Left lobe of liver (tissue), 2 donors: ENCODE results near the gene SORL1. TPM values are rescaled to one million over a fixed set of nuclear protein-coding genes. Genes with fewer than 3 reads are reported as not detected.

ENCODE experiments used
- ATAC-seq: fragments of 200-7000 bp; cut with Tn5 transposase; one replicate; pipeline ENCODE4 v1.9.1; 2020; ENCODE audit warnings: mild to moderate bottlenecking, moderate library complexity
- DNase-seq: peaks from one replicate; pipeline ENCODE4 v3.0.0-alpha.2; 2020; ENCODE audit warnings: low spot score
- total RNA-seq: library from RNA; stranded (reverse); gene quantifications from one replicate; pipeline ENCODE4 v1.2.1, GENCODE V29; 2021
- donor health status: DM: no; HTN: no; CAD: no; lungs with moderate emphysema.
- donor health status: DM: no; HTN: yes; CAD: no.

SORL1 gene
- total RNA-seq, 1 donor from 2014 or later = 133 TPM

- ATAC-seq = peak; percentile 9
- no peak for DNase-seq
Measured at GRCh38 chr11:121533601-121534000, 81.5 kb downstream of the SORL1 start.

DNA sequence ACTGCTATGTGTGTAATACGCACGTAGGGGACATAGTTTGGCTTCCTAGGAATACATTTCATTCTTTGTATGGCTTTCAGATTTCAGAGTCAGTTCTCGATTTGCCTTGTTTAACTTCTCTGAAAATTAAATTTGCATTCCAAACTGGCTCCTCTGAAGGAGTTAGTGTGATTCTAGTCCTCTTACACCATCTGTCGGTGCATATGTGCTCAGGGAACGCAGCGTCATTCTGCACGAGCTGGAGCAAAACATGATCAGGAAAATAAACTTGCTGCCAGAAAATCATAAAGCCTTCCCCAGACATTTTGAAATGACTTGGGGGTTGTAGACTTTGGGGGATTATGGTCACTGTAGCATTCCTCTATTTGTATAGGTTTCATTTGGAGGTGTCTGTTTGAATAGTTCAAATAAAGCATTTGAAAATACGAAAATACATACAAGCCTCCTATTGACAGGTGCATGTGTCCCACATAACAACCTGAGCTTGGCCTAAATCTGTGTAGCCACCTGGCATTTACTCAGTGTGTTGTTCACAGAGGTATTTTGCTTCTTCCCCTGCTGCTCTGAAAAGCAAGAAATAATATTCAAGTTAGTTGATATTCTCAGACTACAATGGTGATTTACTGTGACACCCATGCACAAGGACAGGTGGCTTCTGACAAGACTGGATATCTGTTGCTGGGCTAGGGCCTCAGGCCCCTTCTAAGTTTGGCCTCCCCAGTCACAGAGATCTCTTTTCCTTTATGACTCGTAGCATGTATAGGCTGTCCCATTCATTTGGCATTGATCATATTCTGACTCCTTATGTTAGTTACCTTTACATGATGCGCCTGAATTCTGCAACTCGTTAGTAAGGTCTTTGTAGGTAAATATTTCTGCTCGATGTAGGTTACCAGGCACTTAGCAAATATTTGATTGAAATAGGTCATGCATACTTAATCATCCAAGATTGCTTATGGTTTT is 82.3 kb downstream of the SORL1 start:
- ATAC-seq = peak; percentile 17
- DNase-seq = no peak

- no peak for DNase-seq
- no peak for ATAC-seq
Measured at GRCh38 chr11:121535129-121535796, 83.1 kb downstream of the SORL1 start.

DNA sequence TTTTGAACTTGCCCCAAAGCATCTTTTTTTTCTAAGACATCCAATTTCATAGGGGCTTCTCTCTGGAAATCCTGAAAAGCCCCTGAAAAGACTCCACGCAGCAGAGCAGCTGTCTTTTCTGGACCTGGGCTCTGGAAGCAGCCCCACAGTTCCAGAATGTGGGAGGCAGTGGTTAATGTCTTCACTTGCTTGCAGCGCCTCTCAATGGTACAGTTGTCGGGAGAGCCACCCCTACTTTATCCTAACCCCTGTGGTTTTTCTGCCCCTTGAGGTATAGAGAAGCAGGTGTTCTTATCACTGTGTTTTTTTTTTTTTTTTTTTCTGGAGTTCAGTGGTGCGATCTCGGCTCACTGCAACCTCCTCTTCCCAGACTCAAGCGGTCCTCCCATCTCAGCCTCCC is 84.0 kb downstream of the SORL1 start:
- DNase-seq (no peak), ATAC-seq (peak; percentile 15)

DNA sequence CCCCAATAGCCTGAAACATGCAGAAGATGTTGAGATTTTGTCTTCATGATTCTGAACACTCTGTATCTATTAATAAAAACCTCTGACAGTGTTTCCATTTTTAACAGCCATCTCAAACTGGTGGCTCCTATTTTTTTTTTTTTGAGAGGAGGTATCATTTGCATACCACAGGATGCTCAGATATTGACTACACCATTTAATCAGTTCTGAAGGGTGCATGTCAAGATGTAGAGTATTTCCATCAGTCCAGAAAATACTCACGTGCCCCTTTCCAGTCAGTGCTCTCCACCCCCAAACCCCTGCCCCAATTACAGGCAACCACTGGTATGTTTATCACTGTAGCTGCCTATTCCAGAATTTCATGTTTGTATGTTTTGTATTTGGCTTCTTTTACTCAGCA is 85.9 kb downstream of the SORL1 start:
- ATAC-seq (no peak), DNase-seq (no peak)

DNA sequence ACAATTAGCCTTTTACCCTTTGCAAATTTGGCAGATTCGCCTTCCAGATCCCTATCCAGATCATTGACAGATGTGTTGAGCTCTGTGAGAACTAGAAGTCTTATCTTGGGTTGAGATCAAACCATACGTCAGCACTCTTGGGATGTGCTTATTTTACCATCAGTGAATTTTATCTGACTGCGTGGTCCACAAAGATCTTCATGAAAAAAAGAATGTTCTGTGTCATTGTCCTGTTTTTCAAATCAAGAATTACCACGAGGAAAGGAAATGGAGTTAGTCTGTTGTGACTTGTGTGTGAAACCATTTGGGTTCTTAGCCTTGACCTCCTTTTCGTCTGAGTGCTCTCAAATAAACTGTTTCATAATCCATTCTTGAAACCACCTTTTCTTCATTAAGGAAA is 86.9 kb downstream of the SORL1 start:
- DNase-seq = no peak
- ATAC-seq = no peak

- ATAC-seq (no peak), DNase-seq (no peak)
Measured at GRCh38 chr11:121540627-121541026, 88.5 kb downstream of the SORL1 start.

DNA sequence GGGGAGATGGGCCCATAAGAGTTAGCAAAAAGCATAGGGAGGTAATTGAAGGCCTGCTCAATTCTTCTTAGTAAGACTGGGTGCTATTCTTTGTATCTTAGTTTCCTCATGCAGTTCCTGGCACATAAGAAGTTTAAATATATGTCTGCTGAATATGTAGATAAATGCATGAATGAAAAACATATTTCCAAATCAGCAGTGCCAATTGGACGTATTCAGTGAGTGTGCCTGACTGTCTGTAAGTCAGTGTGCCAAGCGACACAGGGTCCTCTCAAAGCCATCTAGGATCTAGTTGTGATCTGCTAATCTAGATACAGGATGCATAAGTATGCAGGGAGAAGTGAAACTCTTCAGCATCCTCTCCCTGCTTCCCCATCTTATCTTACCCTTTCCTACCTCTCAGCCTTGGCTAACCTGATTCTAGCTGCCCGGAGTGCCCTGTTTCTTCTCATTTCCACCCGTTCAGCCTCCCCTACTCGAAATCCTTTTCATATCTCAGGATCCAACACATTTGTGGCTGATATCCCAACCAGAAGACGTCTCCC is 91.8 kb downstream of the SORL1 start:
- DNase-seq = no peak
- ATAC-seq = no peak

DNA sequence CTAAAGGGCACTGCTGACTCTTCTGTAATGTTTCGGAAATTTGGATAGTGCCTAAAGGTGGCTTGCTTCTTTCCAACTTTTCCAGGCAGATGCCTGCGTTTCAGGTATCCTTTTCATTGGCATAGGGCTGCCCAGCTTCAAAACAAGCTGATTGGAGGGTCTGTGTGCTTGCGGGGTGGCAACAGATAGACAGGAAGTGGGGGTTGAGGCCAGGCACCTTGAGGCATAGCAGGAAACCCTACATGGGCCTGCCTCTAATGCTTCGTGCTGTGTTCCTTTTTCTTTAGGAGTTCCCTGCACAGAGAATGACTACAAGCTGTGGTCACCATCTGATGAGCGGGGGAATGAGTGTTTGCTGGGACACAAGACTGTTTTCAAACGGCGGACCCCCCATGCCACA is 92.8 kb downstream of the SORL1 start:
- no peak for DNase-seq
- ATAC-seq = no peak

DNA sequence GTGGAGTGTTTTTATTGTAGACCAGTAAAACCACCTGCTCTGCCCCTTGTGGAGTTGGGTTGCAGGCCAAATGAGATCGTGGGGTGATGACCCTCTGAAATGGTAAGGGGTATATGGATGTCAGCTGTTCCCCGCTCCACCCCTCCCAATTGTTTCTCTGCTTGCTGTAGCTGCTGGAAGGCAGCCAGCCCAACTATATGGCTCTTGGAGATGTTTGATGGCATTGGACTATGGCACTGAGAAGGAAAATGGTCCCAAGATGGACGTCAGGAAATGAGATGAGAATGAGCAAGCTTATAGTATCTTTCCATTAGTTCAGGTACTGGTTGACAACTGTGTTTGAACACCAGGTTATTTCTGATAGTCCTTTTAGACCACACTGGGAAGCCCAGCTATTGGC is 95.5 kb downstream of the SORL1 start:
- DNase-seq (no peak), ATAC-seq (no peak)

- no peak for DNase-seq
- ATAC-seq = no peak
Measured at GRCh38 chr11:121550247-121551030, 98.3 kb downstream of the SORL1 start.

GRCh38 chr11:121551463-121551862 is 99.3 kb downstream of the SORL1 start:
- ATAC-seq (no peak), DNase-seq (no peak)

DNA sequence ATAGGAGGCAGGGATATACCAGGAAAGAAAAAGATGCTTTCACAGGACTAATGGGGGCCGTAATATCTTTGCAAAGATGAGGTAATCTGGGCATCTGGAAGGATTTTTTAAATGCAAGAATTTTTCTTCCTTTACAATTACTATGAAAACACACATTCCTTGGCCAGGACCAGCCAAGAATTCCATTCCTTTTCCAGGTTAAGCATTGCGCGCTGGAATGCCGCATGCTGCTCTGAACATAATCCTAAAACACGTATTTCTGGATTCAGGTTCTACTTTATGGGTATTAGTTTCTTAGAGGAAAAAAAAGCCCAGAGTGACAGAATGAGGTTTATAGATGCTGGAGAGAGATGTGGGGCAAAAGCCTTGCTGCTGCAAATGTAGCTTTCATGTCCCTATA is 100.0 kb downstream of the SORL1 start:
- no peak for DNase-seq
- no peak for ATAC-seq

- ATAC-seq (no peak), DNase-seq (no peak)
Measured at GRCh38 chr11:121552644-121553043, 100.5 kb downstream of the SORL1 start.

- DNase-seq (no peak), ATAC-seq (no peak)
Measured at GRCh38 chr11:121553389-121553788, 101.3 kb downstream of the SORL1 start.

DNA sequence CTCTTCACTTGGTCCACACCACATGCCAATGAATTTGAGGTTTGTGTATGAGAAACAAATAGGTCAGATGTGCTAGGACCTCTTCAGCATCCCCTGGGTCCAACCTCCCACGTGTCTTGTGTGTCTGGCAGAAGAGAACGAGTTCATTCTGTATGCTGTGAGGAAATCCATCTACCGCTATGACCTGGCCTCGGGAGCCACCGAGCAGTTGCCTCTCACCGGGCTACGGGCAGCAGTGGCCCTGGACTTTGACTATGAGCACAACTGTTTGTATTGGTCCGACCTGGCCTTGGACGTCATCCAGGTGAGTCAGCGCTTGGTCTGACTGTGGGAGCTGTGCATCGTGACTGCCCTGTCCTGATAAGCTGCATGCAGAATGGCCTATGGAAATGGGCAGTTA is 101.7 kb downstream of the SORL1 start:
- ATAC-seq = peak; percentile 93
- DNase-seq = peak; percentile 97

- ATAC-seq (no peak), DNase-seq (no peak)
Measured at GRCh38 chr11:121554552-121554951, 102.4 kb downstream of the SORL1 start.

DNA sequence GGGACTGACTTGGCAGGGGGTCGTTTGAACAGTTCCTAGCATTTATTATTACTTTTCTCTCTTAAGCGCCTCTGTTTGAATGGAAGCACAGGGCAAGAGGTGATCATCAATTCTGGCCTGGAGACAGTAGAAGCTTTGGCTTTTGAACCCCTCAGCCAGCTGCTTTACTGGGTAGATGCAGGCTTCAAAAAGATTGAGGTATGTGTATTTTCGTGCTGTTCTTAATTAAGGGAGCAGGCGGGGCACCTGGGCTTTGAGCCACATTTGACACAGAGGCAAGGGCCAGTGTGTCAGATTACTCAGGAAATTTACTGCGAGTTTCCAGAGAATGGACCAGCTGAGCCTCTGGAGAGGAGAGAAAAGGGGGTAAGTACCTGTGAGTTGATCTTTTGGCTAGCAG is 103.0 kb downstream of the SORL1 start:
- ATAC-seq = no peak
- no peak for DNase-seq

DNA sequence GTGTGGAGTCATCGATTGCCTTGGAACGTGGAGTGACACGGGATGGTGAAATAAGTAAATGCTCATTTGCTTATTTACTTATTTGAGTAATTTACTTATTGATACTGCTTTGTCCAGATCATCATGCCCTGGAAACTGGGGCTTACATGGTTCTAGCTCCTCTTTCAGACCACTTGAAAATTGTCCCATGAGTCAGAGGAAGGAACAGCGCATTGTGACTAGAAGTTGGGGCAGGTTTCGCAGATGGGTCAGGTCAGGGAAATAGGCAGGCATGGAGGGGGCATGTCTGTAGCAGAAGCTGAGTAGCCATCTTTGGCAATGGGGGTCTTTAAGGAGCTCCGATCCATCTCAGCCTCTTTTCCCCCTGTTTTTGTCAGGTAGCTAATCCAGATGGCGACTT is 104.8 kb downstream of the SORL1 start:
- no peak for DNase-seq
- no peak for ATAC-seq

DNA sequence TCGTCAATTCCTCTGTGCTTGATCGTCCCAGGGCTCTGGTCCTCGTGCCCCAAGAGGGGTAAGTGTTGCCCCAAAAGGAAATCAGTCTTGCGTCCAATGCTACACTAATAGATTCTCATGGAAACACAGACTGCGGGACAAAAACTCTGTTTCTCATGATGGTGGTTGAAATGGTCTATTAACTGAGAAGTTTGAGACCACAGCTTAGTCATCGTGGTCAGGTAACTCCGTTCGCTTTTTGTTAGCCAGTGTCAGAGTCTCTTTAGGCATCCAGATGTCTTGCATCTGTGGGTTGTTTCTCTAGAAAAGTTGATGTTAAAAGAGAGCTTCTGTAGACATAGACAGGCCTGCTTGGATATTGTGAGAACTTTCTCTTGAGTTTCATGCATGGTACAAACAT is 105.2 kb downstream of the SORL1 start:
- ATAC-seq = no peak
- DNase-seq = no peak

DNA sequence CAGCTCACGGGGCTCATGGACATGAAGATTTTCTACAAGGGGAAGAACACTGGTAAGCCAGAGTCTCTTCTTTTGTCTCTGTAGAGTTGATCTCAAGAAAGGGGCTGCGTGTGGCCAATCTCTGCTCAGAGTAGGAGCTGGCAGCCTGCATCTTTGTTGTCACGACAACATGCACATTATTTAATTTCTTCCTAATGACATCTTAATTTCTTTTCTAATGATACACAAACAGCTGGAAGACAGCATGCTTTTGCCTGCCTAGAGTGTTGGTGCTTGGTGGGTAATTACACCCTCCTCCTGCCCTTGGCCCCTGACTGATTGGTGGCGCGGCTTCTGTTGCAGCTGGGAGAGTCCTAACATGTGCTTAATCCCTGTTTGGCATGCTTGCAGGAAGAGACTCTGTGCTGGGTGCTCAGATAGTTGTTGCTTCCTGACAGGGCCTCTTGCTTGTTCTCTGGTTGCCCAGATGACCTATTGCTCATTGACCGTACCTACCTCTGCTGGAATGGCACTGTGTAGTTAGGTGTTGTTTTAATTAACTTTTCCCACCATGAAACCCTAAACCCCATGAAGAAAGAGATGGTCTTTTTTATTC is 107.6 kb downstream of the SORL1 start:
- DNase-seq = no peak
- peak; percentile 42 for ATAC-seq
